ENCODE measurements around the gene LY6G6D. TPM values are rescaled to one million over a fixed set of nuclear protein-coding genes. Genes with fewer than 3 reads are reported as not detected.
A peak's percentile ranks its signal among the peaks of the same experiment; 100 is the strongest.

LY6G6D gene
- total and polyA plus RNA-seq, 2 donors (not counting 3 experiments of a cell fraction or from before 2014, with no cell fraction given), result not detected

DNA sequence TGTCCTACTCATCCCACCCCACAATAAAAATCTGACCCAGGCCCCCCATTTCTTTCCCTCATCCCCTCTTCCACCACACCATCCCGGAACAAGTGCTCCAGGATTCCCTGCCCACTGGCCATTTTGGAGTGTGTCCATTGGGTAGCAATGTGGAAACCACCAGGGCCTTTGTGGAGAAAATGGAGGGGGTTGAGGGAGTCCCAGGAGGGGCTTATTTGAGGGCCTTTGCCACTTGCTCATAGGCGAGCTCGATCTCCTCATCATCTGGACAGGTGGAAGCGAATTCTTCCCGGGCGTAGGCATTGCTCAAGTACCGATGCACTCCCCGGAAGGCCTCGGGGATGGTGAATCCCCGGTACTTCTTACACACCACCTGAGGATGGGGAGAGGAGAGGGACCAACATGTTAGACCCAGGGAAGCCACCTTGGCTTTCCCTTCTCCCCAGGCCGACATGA lies 15.5 kb downstream of the LY6G6D start:
- Histone ChIP-seq H2AFZ (ENCODE audit: low read depth, low read length) (no peak overlapping the region), H3K27me3 (ENCODE audit: control insufficient read depth in 2 of 2, insufficient read depth in 2 of 2, low read length in 2 of 2) (no peaks in the 10 kb centered on the region), H3K9me1 (replicated peaks; ENCODE audit: control insufficient read depth, extremely low read depth, insufficient read depth, low read length) (no peaks in the 10 kb centered on the region), H3K36me3 (ENCODE audit: control insufficient read depth in 2 of 2, extremely low read depth in 1 of 2, insufficient read depth in 2 of 2, low read length in 2 of 2) (peaks cover 19 to 38% of the 10 kb centered on the region in 2 experiments), H3K9ac (replicated peaks; ENCODE audit: extremely low read depth, insufficient read depth, low read length) (no peak overlapping the region), H3K4me2 (ENCODE audit: insufficient read depth, low read length) (peak overlapping the region; percentile 5), H3K79me2 (ENCODE audit: control insufficient read depth, insufficient read depth, low read length) (peaks cover 29% of the 10 kb centered on the region), H4K20me1 (replicated peaks; ENCODE audit: control insufficient read depth, extremely low read depth, insufficient read depth, low read length) (no peaks in the 10 kb centered on the region), H3K27ac (ENCODE audit: insufficient read depth, low read depth, low read length) (no peak overlapping the region), H3K9me3 (replicated peaks; ENCODE audit: control insufficient read depth, insufficient read depth, low read length) (no peaks in the 10 kb centered on the region), H3K4me1 (ENCODE audit: control insufficient read depth, extremely low read depth, insufficient read depth, low read length) (peaks cover 37% of the 10 kb centered on the region), H3K4me3 (replicated peaks in 1 of 3; ENCODE audit: insufficient read depth in 1 of 3, low read depth in 1 of 3, low read length in 3 of 3) (no peak overlapping the region)
- CTCF ChIA-PET, result interaction anchor here (0.8 to 5.4 kb wide), 13 partner anchors 7 to 99 kb away, joined by 4 to 42 read pairs (median 8); partner anchors contain the start of genes ABHD16A, HSPA1B, LSM2 and VARS1
- POLR2A ChIA-PET, result interaction anchor here (1.5 to 2.2 kb wide), 3 partner anchors 9 to 97 kb away, joined by 4 to 14 read pairs (median 4); partner anchors contain the start of genes HSPA1B and MSH5
- DNase-seq (ENCODE audit: low read depth, low spot score) (no peak), FAIRE-seq (no peak)
- TF ChIP-seq POLR2A (IDR thresholded peaks at IDR 0.05; ENCODE audit: low read depth, low read length), result no peak
- dilution Hi-C loops (cut with MboI; ENCODE audit: extremely low pct_ligation_motif_present, low sequenced_read_pairs) (no loop called here), intact Hi-C loops (cut with micrococcal nuclease) (loop anchor here (1.0 to 10.0 kb wide), 5 partner anchors 8 to 186 kb away; partner anchors contain the start of genes ABHD16A, ATP6V1G2, DDX39B and HSPA1B)
- no TSS peak for BruUV-seq (replicated peaks)

DNA sequence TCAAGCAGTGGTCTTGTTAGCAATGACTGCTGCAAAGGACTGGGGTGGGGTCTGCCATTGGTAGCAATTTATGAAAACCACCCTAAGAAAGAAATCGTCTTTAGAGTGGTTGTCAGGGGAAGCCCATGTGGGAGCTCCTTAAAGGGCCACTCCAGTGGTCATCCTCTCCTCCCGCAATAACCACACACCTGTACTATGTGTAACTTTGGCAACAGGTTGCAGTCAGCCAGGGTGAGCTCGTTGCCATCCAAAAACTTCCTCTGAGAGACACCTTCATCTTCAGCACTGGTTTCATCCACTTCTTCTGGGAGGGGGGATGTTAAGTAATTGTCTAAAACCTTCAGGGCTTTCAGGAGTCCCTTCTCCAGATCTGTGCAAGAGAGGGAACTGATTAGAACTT lies 16.9 kb downstream of the LY6G6D start:
- BruUV-seq (replicated peaks), result no TSS peak
- H3K4me3 ChIP-seq (replicated peaks in 1 of 3; ENCODE audit: insufficient read depth in 1 of 3, low read depth in 1 of 3, low read length in 3 of 3), result no peak overlapping the region

More for the DNA sequence above, 16.9 kb downstream of the LY6G6D start:
- H3K9me1 ChIP-seq (replicated peaks; ENCODE audit: control insufficient read depth, extremely low read depth, insufficient read depth, low read length), result no peaks in the 10 kb centered on the region
- peaks cover 19 to 30% of the 10 kb centered on the region in 2 experiments for H3K36me3 ChIP-seq (ENCODE audit: control insufficient read depth in 2 of 2, extremely low read depth in 1 of 2, insufficient read depth in 2 of 2, low read length in 2 of 2)
- intact Hi-C loops (cut with micrococcal nuclease) (loop anchor here (10.0 kb wide), 1 partner anchor 187 kb away; the partner anchor contains the start of genes ATP6V1G2, DDX39B and NFKBIL1), dilution Hi-C loops (cut with MboI; ENCODE audit: extremely low pct_ligation_motif_present, low sequenced_read_pairs) (no loop called here)
- no peak overlapping the region for H2AFZ ChIP-seq (ENCODE audit: low read depth, low read length)
- no peaks in the 10 kb centered on the region for H3K27me3 ChIP-seq (ENCODE audit: control insufficient read depth in 2 of 2, insufficient read depth in 2 of 2, low read length in 2 of 2)
- FAIRE-seq (no peak), DNase-seq (ENCODE audit: low read depth, low spot score) (no peak)
- TF ChIP-seq POLR2A (IDR thresholded peaks at IDR 0.05; ENCODE audit: low read depth, low read length) (no peak), POLR2AphosphoS5 (IDR thresholded peaks at IDR 0.05; ENCODE audit: insufficient read depth, low read depth, low read length) (no peak), JUN (IDR thresholded peaks at IDR 0.05; ENCODE audit: borderline replicate concordance, insufficient read depth, insufficient read length, low read depth) (no peak), FOS (IDR thresholded peaks at IDR 0.05; ENCODE audit: borderline replicate concordance, insufficient read depth, low read length) (no peak), CTCF (IDR thresholded peaks at IDR 0.05; ENCODE audit: extremely low read depth in 1 of 2, insufficient read depth in 1 of 2, low read depth in 1 of 2, low read length in 2 of 2) (no peak), EZH2 (IDR thresholded peaks at IDR 0.05; ENCODE audit: borderline replicate concordance, low read depth, low read length, severe bottlenecking) (no peak), MYC (IDR thresholded peaks at IDR 0.05; ENCODE audit: low read depth, low read length) (no peak), GATA2 (IDR thresholded peaks at IDR 0.05; ENCODE audit: insufficient read depth, insufficient read length, low read depth, low read length) (no peak)
- H3K27ac ChIP-seq (ENCODE audit: insufficient read depth, low read depth, low read length), result no peak overlapping the region
- ChIA-PET POLR2A (no interaction called here), CTCF (interaction anchor here (0.9 to 1.8 kb wide), 3 partner anchors 98 to 104 kb away, joined by 3 to 5 read pairs (median 3); no protein-coding TSS in a partner anchor)
- peaks cover 41% of the 10 kb centered on the region for H3K79me2 ChIP-seq (ENCODE audit: control insufficient read depth, insufficient read depth, low read length)
- peaks cover 31% of the 10 kb centered on the region for H3K4me1 ChIP-seq (ENCODE audit: control insufficient read depth, extremely low read depth, insufficient read depth, low read length)
- no peak overlapping the region for H3K9ac ChIP-seq (replicated peaks; ENCODE audit: extremely low read depth, insufficient read depth, low read length)
- H4K20me1 ChIP-seq (replicated peaks; ENCODE audit: control insufficient read depth, extremely low read depth, insufficient read depth, low read length), result no peaks in the 10 kb centered on the region
- no peak overlapping the region for H3K4me2 ChIP-seq (ENCODE audit: insufficient read depth, low read length)
- H3K9me3 ChIP-seq (replicated peaks; ENCODE audit: control insufficient read depth, insufficient read depth, low read length), result no peaks in the 10 kb centered on the region

All from endothelial cell of umbilical vein (primary cell).